OCI-LY3 (cell line): ENCODE results near the gene CAB39.

ENCODE experiments used
- H2AFZ ChIP-seq: fragments of 200-600, 300-600 bp; shearing (Covaris generic); 2 replicates; pipeline ENCODE4 v1.6.0; 2014; ENCODE audit warnings: antibody characterized with exemption, low read depth, low read length
- H3K27ac ChIP-seq: fragments of 200-600, 300-600 bp; sonication (generic); 2 replicates; pipeline ENCODE4 v1.5.1; 2014; ENCODE audit warnings: mild to moderate bottlenecking, low read length, moderate library complexity, mixed read lengths
- H3K27me3 ChIP-seq: fragments of 200-600, 300-600 bp; sonication (generic); 2 replicates; pipeline ENCODE4 v1.6.1; 2014; ENCODE audit warnings: low read depth, low read length, mixed read lengths
- H3K36me3 ChIP-seq: fragments of 200-600, 300-600 bp; sonication (generic); replicated peaks from 2 replicates; pipeline ENCODE3; 2014; ENCODE audit warnings: low read depth, low read length, mixed read lengths
- H3K4me1 ChIP-seq: fragments of 300-600, 200-600 bp; sonication (generic); 2 replicates; pipeline ENCODE4 v1.6.1; 2014; ENCODE audit warnings: low read length, mixed read lengths
- H3K4me2 ChIP-seq: fragments of 200-600, 300-600 bp; sonication (generic); 2 replicates; pipeline ENCODE4 v1.6.1; 2014; ENCODE audit warnings: low read length, mixed read lengths
- H3K4me3 ChIP-seq: fragments of 300-600, 200-600 bp; sonication (generic); 2 replicates; pipeline ENCODE4 v1.5.1; 2014; ENCODE audit warnings: antibody characterized with exemption, mild to moderate bottlenecking, low read length, moderate library complexity
- H3K79me2 ChIP-seq: fragments of 300-600, 200-600 bp; shearing (Covaris generic); 2 replicates; pipeline ENCODE4 v1.6.1; 2014; ENCODE audit warnings: mild to moderate bottlenecking, low read length, mixed read lengths
- H3K9ac ChIP-seq: fragments of 300-600, 200-600 bp; shearing (Covaris generic); 2 replicates; pipeline ENCODE4 v1.6.0; 2014; ENCODE audit warnings: mild to moderate bottlenecking, low read length, moderate library complexity
- H3K9me3 ChIP-seq: fragments of 200-600, 300-600 bp; shearing (Covaris generic); 2 replicates; pipeline ENCODE4 v1.6.1; 2014; ENCODE audit warnings: low read length, mixed read lengths; ENCODE audit not compliant: insufficient read depth
- H4K20me1 ChIP-seq: fragments of 200-600, 300-600 bp; sonication (generic); 2 replicates; pipeline ENCODE4 v1.6.1; 2016; ENCODE audit warnings: low read length, mixed read lengths; ENCODE audit not compliant: insufficient read depth
- EZH2phosphoT487 ChIP-seq: fragments of 200-600 bp; shearing (Covaris generic); IDR thresholded peaks from 2 replicates; pipeline ENCODE4 v1.6.1; 2018; ENCODE audit warnings: antibody characterized with exemption, mixed run types, low read depth
- TF ChIP-seq, protein P1 (sequence below): fragments of 200-600, 300-600 bp; sonication (generic); IDR thresholded peaks from 2 replicates; pipeline ENCODE4 v1.5.1; 2014; ENCODE audit warnings: antibody characterized with exemption, low read length, low read depth

The CAB39 gene

DNA sequence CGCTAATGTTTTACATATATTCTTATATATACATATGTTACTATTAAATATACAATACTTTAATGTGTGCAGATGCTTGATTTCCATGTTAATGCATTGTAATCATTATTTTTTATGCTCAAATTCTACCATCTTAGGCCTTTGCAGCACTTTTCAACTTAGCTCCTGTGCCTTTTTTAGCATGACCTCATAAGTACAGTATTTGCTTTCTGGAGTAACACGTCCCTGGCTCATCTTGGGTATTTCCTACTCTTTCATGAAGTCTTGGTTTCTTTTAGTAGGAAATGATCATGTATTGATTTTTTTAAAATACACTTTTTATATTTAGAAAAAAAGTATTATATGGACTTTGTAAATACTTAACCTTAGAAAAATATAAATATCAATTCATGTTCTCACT is 36.5 kb downstream of the CAB39 start:
- Histone ChIP-seq H3K79me2 (peaks cover 91% of the 10 kb centered on the region), H3K36me3 (peaks cover 14% of the 10 kb centered on the region), H3K9ac (no peak overlapping the region), H3K9me3 (no peaks in the 10 kb centered on the region), H3K27ac (no peak overlapping the region), H4K20me1 (peaks cover 44% of the 10 kb centered on the region), H3K4me1 (no peaks in the 10 kb centered on the region), H3K4me2 (no peak overlapping the region), H2AFZ (no peak overlapping the region), H3K27me3 (no peaks in the 10 kb centered on the region), H3K4me3 (no peak overlapping the region)
- TF ChIP-seq EZH2phosphoT487, result no peak
- TF ChIP-seq, protein P1, sequence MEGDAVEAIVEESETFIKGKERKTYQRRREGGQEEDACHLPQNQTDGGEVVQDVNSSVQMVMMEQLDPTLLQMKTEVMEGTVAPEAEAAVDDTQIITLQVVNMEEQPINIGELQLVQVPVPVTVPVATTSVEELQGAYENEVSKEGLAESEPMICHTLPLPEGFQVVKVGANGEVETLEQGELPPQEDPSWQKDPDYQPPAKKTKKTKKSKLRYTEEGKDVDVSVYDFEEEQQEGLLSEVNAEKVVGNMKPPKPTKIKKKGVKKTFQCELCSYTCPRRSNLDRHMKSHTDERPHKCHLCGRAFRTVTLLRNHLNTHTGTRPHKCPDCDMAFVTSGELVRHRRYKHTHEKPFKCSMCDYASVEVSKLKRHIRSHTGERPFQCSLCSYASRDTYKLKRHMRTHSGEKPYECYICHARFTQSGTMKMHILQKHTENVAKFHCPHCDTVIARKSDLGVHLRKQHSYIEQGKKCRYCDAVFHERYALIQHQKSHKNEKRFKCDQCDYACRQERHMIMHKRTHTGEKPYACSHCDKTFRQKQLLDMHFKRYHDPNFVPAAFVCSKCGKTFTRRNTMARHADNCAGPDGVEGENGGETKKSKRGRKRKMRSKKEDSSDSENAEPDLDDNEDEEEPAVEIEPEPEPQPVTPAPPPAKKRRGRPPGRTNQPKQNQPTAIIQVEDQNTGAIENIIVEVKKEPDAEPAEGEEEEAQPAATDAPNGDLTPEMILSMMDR, result no peak

DNA sequence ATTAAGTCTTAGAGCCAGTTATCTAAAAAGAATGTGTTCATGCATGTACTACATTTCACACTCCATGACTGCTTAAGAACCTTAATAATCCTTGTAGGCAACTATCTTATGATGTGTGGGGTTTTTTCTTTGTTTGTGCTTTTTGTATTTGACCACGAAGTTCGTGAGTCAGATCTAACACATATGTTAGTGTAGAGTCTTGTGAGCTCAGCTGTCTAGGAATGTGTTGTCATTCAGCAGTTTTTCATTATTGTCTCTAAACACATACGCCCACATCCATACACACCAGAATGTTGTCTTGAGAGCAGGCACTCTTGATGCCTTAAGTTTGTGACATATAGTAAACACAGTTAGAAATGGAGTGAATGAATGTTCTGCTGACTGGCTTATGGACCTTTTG is 38.4 kb downstream of the CAB39 start:
- TF ChIP-seq EZH2phosphoT487, result no peak
- TF ChIP-seq, protein P1, result no peak
- Histone ChIP-seq H3K27me3 (no peaks in the 10 kb centered on the region), H4K20me1 (peaks cover 51% of the 10 kb centered on the region), H3K27ac (no peak overlapping the region), H2AFZ (no peak overlapping the region), H3K4me2 (no peak overlapping the region), H3K36me3 (peaks cover 17% of the 10 kb centered on the region), H3K4me3 (no peak overlapping the region), H3K79me2 (peaks cover 96% of the 10 kb centered on the region), H3K4me1 (no peaks in the 10 kb centered on the region), H3K9ac (no peak overlapping the region), H3K9me3 (no peaks in the 10 kb centered on the region)

DNA sequence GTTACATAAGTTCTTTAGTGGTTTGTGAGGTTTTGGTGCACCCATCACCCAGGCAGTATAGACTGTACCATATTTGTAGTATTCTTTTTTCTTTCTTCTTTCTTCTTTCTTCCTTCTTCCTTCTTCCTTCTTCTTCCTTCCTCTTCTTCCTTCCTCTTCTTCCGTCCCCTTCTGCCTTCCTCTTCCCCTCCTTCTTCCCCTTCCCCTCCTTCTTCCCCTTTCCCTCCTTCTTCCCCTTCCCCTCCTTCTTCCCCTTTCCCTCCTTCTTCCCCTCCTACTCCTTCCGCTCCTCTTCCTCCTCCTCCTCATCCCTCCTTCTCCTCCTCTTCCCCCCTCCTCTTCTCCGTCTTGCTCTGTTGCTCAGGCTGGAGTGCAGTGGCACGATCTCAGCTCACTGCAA is 41.6 kb downstream of the CAB39 start:
- Histone ChIP-seq H3K27ac (no peak overlapping the region), H3K4me2 (no peak overlapping the region), H3K4me1 (peaks cover 12% of the 10 kb centered on the region), H3K36me3 (peaks cover 13% of the 10 kb centered on the region), H3K4me3 (no peak overlapping the region), H4K20me1 (peaks cover 59% of the 10 kb centered on the region), H3K9me3 (no peaks in the 10 kb centered on the region), H2AFZ (no peak overlapping the region), H3K9ac (no peak overlapping the region), H3K79me2 (peaks cover 96% of the 10 kb centered on the region), H3K27me3 (no peaks in the 10 kb centered on the region)
- no peak for TF ChIP-seq EZH2phosphoT487
- TF ChIP-seq, protein P1, result no peak

DNA sequence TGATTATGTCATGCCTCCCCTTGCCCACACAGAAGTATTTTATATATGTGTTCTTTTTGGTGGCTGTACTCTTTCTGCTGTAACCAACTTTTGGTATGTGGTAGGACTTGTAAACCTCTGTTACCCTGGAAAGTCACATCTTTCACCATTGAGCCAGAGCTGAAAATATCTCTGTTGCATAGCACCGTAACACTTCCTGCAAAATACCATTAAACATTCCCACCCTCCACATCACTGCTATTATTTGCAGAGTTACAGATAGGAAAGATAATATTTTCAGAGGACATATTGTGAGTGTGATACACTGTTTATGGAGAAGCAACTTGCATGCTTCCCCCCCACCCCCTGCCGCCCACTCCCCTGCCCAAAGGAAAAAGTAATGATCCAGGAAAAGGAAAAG is 44.8 kb downstream of the CAB39 start:
- Histone ChIP-seq H3K4me3 (no peak overlapping the region), H3K9me3 (no peaks in the 10 kb centered on the region), H3K27me3 (no peaks in the 10 kb centered on the region), H4K20me1 (peaks cover 39% of the 10 kb centered on the region), H3K4me2 (no peak overlapping the region), H3K36me3 (peaks cover 27% of the 10 kb centered on the region), H3K4me1 (peaks cover 12% of the 10 kb centered on the region), H3K27ac (no peak overlapping the region), H2AFZ (no peak overlapping the region), H3K9ac (no peak overlapping the region), H3K79me2 (peaks cover 89% of the 10 kb centered on the region)
- TF ChIP-seq, protein P1, result no peak
- TF ChIP-seq EZH2phosphoT487, result no peak
